Activated CD4-positive, alpha-beta T cell treated with anti-CD3 and anti-CD28 coated beads for 48 hours (primary cell): Measurements from ENCODE around the gene CD58.

Experiments
- DNase-seq: peaks from one replicate; pipeline ENCODE4 v3.0.0-alpha.2; 2020

CD58 gene

GRCh38 chr1:116489231-116489697 is 81.6 kb downstream of the CD58 start:
- DNase-seq: no peak

GRCh38 chr1:116488071-116488470 is 82.8 kb downstream of the CD58 start:
- no peak for DNase-seq

GRCh38 chr1:116487583-116487982 is 83.2 kb downstream of the CD58 start:
- no peak for DNase-seq

- DNase-seq: no peak
Measured at GRCh38 chr1:116487031-116487430, 83.8 kb downstream of the CD58 start.

GRCh38 chr1:116486424-116486823 is 84.4 kb downstream of the CD58 start:
- DNase-seq: no peak

GRCh38 chr1:116485976-116486375 is 84.8 kb downstream of the CD58 start:
- DNase-seq: no peak

GRCh38 chr1:116485071-116485735 is 85.6 kb downstream of the CD58 start:
- DNase-seq: peak; percentile 93

- DNase-seq: no peak
Measured at GRCh38 chr1:116483481-116484309, 87.1 kb downstream of the CD58 start.

GRCh38 chr1:116482490-116482889 is 88.3 kb downstream of the CD58 start:
- DNase-seq: no peak

GRCh38 chr1:116481934-116482333 is 88.9 kb downstream of the CD58 start:
- no peak for DNase-seq

GRCh38 chr1:116478621-116479020 is 92.2 kb downstream of the CD58 start:
- DNase-seq: no peak

- DNase-seq: no peak
Measured at GRCh38 chr1:116477429-116477828, 93.4 kb downstream of the CD58 start.

GRCh38 chr1:116476321-116476720 is 94.5 kb downstream of the CD58 start:
- DNase-seq: no peak

- no peak for DNase-seq
Measured at GRCh38 chr1:116475850-116476218, 95.0 kb downstream of the CD58 start.

GRCh38 chr1:116474921-116475849 is 95.6 kb downstream of the CD58 start:
- no peak for DNase-seq

GRCh38 chr1:116472431-116472961 is 98.3 kb downstream of the CD58 start:
- no peak for DNase-seq

- DNase-seq: no peak
Measured at GRCh38 chr1:116471241-116471640, 99.6 kb downstream of the CD58 start.

- no peak for DNase-seq
Measured at GRCh38 chr1:116470671-116471070, 100.2 kb downstream of the CD58 start.

GRCh38 chr1:116466810-116467557 is 103.8 kb downstream of the CD58 start:
- DNase-seq: no peak

- DNase-seq: no peak
Measured at GRCh38 chr1:116465845-116466685, 104.8 kb downstream of the CD58 start.

GRCh38 chr1:116465477-116465844 is 105.4 kb downstream of the CD58 start:
- DNase-seq: no peak
